Measurements from ENCODE around the gene HOXD9.

DNA sequence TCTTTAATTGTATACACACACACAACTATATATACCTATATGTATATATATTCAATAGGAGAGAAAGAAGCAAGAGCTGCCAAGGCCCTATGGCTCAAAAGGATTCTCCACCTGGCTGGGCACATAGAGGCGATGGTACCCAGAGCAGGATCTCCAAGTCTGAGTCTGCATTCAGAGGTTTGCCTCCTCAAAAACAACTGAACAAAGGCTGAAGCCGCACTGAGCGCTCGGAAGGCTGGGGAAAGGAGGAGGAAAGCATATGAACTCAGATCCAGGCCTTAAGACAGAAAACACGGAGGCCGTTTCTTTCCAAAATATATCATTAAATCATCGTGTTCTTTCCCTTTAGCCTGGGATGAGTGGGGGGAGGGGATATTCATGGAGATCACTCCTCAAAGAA, 19.3 kb upstream of the HOXD9 start:
- TF ChIP-seq EZH2 (IDR thresholded peaks at IDR 0.05; ENCODE audit: low read depth): no peak
- TF ChIP-seq, protein P1, sequence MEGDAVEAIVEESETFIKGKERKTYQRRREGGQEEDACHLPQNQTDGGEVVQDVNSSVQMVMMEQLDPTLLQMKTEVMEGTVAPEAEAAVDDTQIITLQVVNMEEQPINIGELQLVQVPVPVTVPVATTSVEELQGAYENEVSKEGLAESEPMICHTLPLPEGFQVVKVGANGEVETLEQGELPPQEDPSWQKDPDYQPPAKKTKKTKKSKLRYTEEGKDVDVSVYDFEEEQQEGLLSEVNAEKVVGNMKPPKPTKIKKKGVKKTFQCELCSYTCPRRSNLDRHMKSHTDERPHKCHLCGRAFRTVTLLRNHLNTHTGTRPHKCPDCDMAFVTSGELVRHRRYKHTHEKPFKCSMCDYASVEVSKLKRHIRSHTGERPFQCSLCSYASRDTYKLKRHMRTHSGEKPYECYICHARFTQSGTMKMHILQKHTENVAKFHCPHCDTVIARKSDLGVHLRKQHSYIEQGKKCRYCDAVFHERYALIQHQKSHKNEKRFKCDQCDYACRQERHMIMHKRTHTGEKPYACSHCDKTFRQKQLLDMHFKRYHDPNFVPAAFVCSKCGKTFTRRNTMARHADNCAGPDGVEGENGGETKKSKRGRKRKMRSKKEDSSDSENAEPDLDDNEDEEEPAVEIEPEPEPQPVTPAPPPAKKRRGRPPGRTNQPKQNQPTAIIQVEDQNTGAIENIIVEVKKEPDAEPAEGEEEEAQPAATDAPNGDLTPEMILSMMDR (conservative IDR thresholded peaks at IDR 0.05): no peak

Data from PC-9 (cell line).